ENCODE data around the gene CD99L2. TPM values are rescaled to one million over a fixed set of nuclear protein-coding genes. Genes with fewer than 3 reads are reported as not detected.
"Not testable (repeated sequence)": the region's sequence is repeated elsewhere in the genome, so short reads cannot be mapped to it uniquely, and the experiment has no call there.

The CD99L2 gene
- total RNA-seq, 1 donor from 2014 or later = 68.0 TPM

- peak; percentile 27 for DNase-seq (ENCODE audit: extremely low read depth, low read depth, low spot score)
These were observed 797 bp downstream of the CD99L2 start for GRCh38 chrX:150897421-150898320.

- DNase-seq (ENCODE audit: extremely low read depth, low read depth, low spot score) = no peak
These were observed 1.8 kb downstream of the CD99L2 start for GRCh38 chrX:150896632-150897031.

- no peak for DNase-seq (ENCODE audit: extremely low read depth, low read depth, low spot score)
These were observed 4.5 kb downstream of the CD99L2 start for GRCh38 chrX:150893936-150894335.

- no peak for DNase-seq (ENCODE audit: extremely low read depth, low read depth, low spot score)
These were observed 9.3 kb downstream of the CD99L2 start for GRCh38 chrX:150889131-150889530.

GRCh38 chrX:150887906-150888465 lies 10.5 kb downstream of the CD99L2 start:
- no peak for DNase-seq (ENCODE audit: extremely low read depth, low read depth, low spot score)

- not testable (repeated sequence) for DNase-seq (ENCODE audit: extremely low read depth, low read depth, low spot score)
These were observed 11.2 kb downstream of the CD99L2 start for GRCh38 chrX:150887268-150887667.

- no peak for DNase-seq (ENCODE audit: extremely low read depth, low read depth, low spot score)
These were observed 12.1 kb downstream of the CD99L2 start for GRCh38 chrX:150886381-150886780.

GRCh38 chrX:150880808-150881165 lies 17.7 kb downstream of the CD99L2 start:
- no peak for DNase-seq (ENCODE audit: extremely low read depth, low read depth, low spot score)

- no peak for DNase-seq (ENCODE audit: extremely low read depth, low read depth, low spot score)
These were observed 18.3 kb downstream of the CD99L2 start for GRCh38 chrX:150879855-150880807.

- DNase-seq (ENCODE audit: extremely low read depth, low read depth, low spot score) = not testable (repeated sequence)
These were observed 22.8 kb downstream of the CD99L2 start for GRCh38 chrX:150875621-150876020.

GRCh38 chrX:150874448-150874847 lies 24.0 kb downstream of the CD99L2 start:
- DNase-seq (ENCODE audit: extremely low read depth, low read depth, low spot score) = no peak

- DNase-seq (ENCODE audit: extremely low read depth, low read depth, low spot score) = no peak
These were observed 24.9 kb downstream of the CD99L2 start for GRCh38 chrX:150873616-150874015.

- no peak for DNase-seq (ENCODE audit: extremely low read depth, low read depth, low spot score)
These were observed 25.6 kb downstream of the CD99L2 start for GRCh38 chrX:150872773-150873336.

GRCh38 chrX:150871341-150871811 lies 27.1 kb downstream of the CD99L2 start:
- DNase-seq (ENCODE audit: extremely low read depth, low read depth, low spot score) = no peak

- no peak for DNase-seq (ENCODE audit: extremely low read depth, low read depth, low spot score)
These were observed 27.8 kb downstream of the CD99L2 start for GRCh38 chrX:150870487-150871340.

GRCh38 chrX:150870029-150870428 lies 28.4 kb downstream of the CD99L2 start:
- no peak for DNase-seq (ENCODE audit: extremely low read depth, low read depth, low spot score)

- DNase-seq (ENCODE audit: extremely low read depth, low read depth, low spot score) = no peak
These were observed 29.0 kb downstream of the CD99L2 start for GRCh38 chrX:150869450-150869849.

- DNase-seq (ENCODE audit: extremely low read depth, low read depth, low spot score) = no peak
These were observed 29.8 kb downstream of the CD99L2 start for GRCh38 chrX:150868625-150869024.

- DNase-seq (ENCODE audit: extremely low read depth, low read depth, low spot score) = no peak
These were observed 34.3 kb downstream of the CD99L2 start for GRCh38 chrX:150864127-150864526.

- no peak for DNase-seq (ENCODE audit: extremely low read depth, low read depth, low spot score)
These were observed 35.3 kb downstream of the CD99L2 start for GRCh38 chrX:150863191-150863590.
